BE2C (cell line): Measurements from ENCODE around the gene RING1.
A peak's percentile ranks its signal among the peaks of the same experiment; 100 is the strongest.

Experiments used
- DNase-seq: peaks from one replicate; pipeline ENCODE4 v3.0.0-alpha.2; 2020
- H3K27me3 ChIP-seq: fragments of 250-450 bp; sonication (Bioruptor Pico); 2 replicates; pipeline ENCODE4 v1.5.1; 2020; ENCODE audit warnings: mild to moderate bottlenecking
- H3K36me3 ChIP-seq: fragments of 250-450 bp; sonication (Bioruptor Pico); 2 replicates; pipeline ENCODE4 v1.5.1; 2020; ENCODE audit warnings: mild to moderate bottlenecking
- H3K4me1 ChIP-seq: fragments of 250-450 bp; sonication (Bioruptor Pico); 2 replicates; pipeline ENCODE4 v1.5.1; 2020
- H3K4me3 ChIP-seq: 2 replicates; pipeline ENCODE4 v1.5.1; 2011; ENCODE audit warnings: low read depth, low read length
- H3K9me3 ChIP-seq: fragments of 250-450 bp; sonication (Bioruptor Pico); 2 replicates; pipeline ENCODE4 v1.5.1; 2020
- TF ChIP-seq, protein P1 (sequence below): IDR thresholded peaks from 2 replicates; pipeline ENCODE4 v1.5.1; 2012; ENCODE audit warnings: mild to moderate bottlenecking, low read depth, low read length

The RING1 gene

DNA sequence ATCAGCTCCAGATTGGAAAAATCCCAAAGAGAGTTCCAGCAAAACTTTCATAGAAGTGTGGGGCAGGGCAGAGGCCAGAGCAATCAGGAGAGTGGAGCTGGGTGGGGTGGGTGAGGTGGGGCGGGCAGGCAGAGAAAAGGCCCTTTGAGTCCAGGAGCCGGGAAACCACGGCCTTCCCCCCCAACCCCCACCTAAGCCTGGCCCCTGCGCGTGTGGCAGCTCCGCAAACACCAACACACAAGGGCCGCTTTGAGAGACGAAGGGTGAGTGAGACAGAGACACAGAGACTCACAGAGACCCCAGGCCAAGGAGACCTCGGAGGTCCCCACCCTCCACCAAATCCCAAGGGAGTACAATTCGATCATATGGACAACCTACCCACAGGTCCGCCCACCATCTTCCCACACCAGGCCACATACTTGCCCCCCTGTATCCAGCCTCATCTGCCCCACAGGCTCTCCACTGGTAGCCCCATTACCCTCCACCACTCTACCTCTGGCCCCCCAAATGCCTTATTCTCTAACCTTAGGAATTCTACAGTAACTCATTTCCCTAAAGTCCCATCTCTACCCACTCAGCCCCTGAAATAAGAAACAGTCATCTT lies 17.7 kb upstream of the RING1 start:
- TF ChIP-seq, protein P1, sequence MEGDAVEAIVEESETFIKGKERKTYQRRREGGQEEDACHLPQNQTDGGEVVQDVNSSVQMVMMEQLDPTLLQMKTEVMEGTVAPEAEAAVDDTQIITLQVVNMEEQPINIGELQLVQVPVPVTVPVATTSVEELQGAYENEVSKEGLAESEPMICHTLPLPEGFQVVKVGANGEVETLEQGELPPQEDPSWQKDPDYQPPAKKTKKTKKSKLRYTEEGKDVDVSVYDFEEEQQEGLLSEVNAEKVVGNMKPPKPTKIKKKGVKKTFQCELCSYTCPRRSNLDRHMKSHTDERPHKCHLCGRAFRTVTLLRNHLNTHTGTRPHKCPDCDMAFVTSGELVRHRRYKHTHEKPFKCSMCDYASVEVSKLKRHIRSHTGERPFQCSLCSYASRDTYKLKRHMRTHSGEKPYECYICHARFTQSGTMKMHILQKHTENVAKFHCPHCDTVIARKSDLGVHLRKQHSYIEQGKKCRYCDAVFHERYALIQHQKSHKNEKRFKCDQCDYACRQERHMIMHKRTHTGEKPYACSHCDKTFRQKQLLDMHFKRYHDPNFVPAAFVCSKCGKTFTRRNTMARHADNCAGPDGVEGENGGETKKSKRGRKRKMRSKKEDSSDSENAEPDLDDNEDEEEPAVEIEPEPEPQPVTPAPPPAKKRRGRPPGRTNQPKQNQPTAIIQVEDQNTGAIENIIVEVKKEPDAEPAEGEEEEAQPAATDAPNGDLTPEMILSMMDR: no peak
- H3K36me3 ChIP-seq: peaks cover 10% of the 10 kb centered on the region
- H3K9me3 ChIP-seq: no peaks in the 10 kb centered on the region
- DNase-seq: no peak
- H3K4me1 ChIP-seq: peaks cover 6% of the 10 kb centered on the region
- H3K27me3 ChIP-seq: peaks cover 11% of the 10 kb centered on the region
- no peak overlapping the region for H3K4me3 ChIP-seq

DNA sequence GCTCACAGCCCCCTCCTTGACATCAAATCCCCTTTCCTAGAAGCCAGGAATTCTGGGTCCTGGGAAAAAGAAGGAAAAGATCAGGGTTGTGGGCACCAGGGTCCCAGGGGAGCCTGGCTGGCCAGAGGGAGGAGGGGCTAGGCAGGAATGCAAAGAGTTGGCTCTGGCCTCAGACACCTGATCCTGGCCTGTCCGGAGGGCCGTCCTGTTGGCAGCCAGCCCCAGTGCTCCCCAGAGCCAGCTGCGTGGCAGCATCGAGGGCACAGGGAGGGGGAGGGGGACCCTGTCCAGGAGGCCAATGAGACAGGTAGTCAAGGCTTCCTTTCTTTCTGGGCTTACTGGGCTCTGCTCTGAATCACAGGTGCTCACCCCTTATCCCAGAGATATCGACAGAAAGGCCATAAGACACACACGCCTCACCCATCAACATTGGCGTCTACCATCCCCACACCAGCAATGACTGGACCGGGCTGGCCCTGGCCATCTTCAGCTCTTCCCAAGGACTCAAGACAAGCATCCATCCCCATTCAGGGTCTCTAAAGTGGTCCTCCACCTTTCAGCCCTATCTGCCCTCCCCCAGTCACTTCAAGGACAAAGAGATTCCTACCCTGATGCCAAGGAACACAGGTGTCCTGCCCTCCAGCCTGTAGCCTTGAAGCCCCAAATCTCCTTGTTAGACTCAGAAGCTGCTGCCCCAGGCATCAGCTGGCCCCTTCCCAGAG lies 16.8 kb upstream of the RING1 start:
- TF ChIP-seq, protein P1: no peak
- peaks cover 14% of the 10 kb centered on the region for H3K36me3 ChIP-seq
- no peak for DNase-seq
- no peaks in the 10 kb centered on the region for H3K9me3 ChIP-seq
- peaks cover 6% of the 10 kb centered on the region for H3K4me1 ChIP-seq
- H3K27me3 ChIP-seq: peaks cover 11% of the 10 kb centered on the region
- no peak overlapping the region for H3K4me3 ChIP-seq

DNA sequence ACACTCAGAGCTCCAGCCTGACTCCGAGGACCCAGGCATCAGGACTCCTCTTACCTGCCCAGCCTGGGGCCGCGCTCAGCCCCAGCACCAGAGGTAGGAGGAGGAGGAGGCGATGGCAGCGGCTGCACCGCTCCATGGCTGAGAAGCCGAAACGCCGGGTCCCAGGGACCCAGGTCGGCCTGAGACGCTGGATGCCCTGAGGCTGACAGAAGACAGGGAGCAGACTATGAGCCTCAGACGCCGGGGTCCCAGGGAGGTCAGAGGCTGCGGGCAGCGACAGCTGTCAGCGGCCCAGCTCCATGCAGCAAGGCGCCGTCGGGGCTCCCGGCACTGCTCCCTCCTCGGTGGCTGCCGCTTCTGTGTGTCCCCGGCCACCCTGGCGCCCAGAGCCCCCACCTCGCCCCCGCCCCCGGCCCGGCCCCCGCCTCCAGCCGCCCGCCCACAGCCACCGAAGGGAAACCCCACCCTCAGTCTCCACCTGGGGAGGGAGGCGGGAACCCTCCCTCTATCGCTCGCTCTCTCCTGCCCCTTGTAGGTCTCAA lies 16.1 kb upstream of the RING1 start, which contains the start of gene COL11A2:
Gene COL11A2 (minus strand): TSS at position 363 of the 542 bp plus-strand sequence. CDS start 227 bp downstream, at position 136.
- DNase-seq: peak; percentile 29
- H3K27me3 ChIP-seq: peaks cover 11% of the 10 kb centered on the region
- peak within 1 kb of the TSS; percentile 32 for H3K4me3 ChIP-seq
- H3K36me3 ChIP-seq: peaks cover 19% of the 10 kb centered on the region
- no peaks in the 10 kb centered on the region for H3K9me3 ChIP-seq
- TF ChIP-seq, protein P1: no peak
- H3K4me1 ChIP-seq: peaks cover 6% of the 10 kb centered on the region

DNA sequence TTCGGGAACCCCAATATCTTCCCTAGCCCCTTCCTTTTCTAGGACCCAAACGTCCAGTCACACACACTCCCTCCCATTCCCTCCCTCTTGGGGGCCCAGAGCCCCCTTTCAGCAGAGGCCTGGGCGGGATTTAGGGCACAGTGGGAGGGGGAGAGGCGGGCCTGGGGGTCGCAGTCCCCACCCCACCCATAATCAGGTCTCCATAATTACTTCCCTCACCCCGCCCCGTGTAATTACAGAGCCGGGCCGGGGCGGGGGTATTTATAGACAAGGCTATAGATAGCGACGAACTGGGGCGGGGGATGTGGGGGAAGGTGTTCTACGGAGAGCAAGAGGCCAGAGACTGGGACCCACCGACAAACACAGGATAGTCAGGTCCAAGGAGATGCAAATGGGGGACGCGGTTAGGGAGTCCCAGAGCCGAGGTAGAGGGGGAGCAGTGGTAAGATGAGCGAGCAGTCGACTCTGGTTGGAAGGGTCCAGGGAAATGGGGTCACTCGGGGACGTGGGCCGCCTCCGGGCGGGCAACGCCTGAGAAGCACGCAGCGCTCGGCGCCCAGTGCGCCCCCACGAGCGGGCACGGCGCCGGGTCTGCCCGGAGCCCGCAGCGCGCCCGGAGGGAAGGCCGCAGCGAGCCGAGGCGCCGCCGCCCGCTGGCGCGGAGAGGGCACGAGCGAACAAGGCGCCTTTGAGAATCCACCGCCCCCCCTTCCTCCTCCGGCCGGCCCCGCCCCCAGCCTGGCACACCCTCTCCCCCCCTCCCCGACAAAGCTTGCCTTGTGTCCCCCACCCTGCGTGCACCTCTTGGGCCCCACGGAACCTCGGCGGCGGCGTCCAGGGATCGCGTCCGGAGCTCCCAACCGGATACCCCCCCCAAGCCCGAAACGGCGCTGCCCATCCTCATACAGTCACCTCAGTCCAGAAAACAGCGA lies 15.4 kb upstream of the RING1 start:
- Histone ChIP-seq H3K4me3 (peak overlapping the region; percentile 32), H3K9me3 (no peaks in the 10 kb centered on the region), H3K36me3 (peaks cover 21% of the 10 kb centered on the region), H3K4me1 (peaks cover 6% of the 10 kb centered on the region), H3K27me3 (peaks cover 11% of the 10 kb centered on the region)
- TF ChIP-seq, protein P1: no peak
- DNase-seq: no peak

DNA sequence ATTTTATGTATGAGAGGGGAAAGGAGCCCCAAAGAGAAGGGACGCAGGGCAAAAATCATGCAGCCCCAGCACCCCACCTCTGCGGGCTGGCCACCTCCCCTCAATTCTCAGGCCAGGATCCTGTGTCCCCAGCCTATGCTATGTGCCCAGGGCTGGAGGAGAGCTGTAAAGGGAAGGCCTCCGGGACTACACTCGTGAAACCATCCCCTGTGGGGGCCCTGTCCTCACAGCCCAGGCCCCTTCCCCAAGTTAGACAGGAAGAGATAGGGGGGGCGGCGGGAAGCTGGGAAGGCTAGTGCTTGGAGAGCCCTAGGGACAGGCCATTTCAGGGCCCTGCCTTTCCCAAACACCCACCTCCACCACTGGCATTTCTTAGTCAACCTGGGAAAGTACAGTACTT lies 14.7 kb upstream of the RING1 start:
- Histone ChIP-seq H3K4me3 (no peak overlapping the region), H3K4me1 (peaks cover 6% of the 10 kb centered on the region), H3K36me3 (peaks cover 21% of the 10 kb centered on the region), H3K9me3 (no peaks in the 10 kb centered on the region), H3K27me3 (peaks cover 11% of the 10 kb centered on the region)
- DNase-seq: no peak
- TF ChIP-seq, protein P1: no peak
